ENCODE data around the gene FGF19.

The FGF19 gene

DNA sequence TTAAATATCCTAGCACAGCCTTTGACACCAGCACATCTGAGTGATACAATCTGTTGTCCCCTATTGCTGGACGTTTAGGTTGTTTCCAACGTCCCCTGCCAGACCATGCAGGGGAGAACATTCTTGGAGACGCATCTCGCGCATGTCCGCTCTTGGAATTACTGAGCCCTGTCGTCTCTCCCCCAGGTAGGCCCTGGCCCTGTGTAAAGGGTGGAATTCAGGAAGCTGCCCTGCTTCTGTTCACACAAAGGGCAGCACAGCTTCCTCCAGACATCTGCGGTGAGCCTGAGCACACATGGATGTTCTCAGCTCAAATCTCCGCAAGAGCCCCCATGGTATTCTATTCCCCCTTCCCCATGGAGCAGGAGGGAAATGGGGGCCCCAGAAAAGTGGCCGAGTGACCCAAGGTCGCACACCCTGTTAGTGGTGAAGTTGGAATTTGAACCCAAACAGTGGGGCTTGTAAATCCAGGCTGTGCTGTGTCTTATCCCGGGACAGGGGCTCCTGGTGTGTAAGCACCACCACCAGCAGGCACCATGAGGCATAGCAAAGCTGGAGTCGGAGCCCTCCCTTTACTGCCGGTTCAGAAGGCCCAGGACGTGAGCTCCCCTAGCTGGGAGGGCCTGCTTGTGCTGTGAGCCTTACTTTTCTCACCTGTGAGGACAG, 5.0 kb upstream of the FGF19 start:
- DNase-seq (ENCODE audit: low read depth): no peak
- TF ChIP-seq, protein P1, sequence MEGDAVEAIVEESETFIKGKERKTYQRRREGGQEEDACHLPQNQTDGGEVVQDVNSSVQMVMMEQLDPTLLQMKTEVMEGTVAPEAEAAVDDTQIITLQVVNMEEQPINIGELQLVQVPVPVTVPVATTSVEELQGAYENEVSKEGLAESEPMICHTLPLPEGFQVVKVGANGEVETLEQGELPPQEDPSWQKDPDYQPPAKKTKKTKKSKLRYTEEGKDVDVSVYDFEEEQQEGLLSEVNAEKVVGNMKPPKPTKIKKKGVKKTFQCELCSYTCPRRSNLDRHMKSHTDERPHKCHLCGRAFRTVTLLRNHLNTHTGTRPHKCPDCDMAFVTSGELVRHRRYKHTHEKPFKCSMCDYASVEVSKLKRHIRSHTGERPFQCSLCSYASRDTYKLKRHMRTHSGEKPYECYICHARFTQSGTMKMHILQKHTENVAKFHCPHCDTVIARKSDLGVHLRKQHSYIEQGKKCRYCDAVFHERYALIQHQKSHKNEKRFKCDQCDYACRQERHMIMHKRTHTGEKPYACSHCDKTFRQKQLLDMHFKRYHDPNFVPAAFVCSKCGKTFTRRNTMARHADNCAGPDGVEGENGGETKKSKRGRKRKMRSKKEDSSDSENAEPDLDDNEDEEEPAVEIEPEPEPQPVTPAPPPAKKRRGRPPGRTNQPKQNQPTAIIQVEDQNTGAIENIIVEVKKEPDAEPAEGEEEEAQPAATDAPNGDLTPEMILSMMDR (conservative IDR thresholded peaks at IDR 0.05; ENCODE audit: low read depth, low read length): no peak
- H3K4me3 ChIP-seq (ENCODE audit: low read length): no peak overlapping the region

DNA sequence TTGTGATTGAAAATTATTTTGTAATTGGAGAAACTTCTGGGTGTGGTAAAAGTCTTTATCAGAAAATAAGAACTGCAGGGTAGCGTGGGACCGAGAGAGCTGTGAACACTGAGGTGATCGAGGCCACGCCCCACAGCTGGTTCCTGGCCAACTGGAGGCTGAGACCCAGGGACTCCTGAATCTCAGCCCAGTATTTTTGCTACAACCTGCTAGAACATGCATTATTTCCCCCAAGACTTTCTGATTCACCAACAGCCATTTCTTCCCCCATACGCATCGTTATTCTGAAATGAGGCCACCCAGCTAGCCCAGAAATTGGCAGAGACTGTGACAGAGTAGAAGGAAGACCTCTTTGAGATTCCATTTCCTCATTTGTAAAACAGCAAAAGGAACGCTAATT, 3.4 kb upstream of the FGF19 start:
- H3K4me3 ChIP-seq (ENCODE audit: low read length): no peak overlapping the region
- TF ChIP-seq, protein P1 (conservative IDR thresholded peaks at IDR 0.05; ENCODE audit: low read depth, low read length): no peak
- DNase-seq (ENCODE audit: low read depth): no peak

DNA sequence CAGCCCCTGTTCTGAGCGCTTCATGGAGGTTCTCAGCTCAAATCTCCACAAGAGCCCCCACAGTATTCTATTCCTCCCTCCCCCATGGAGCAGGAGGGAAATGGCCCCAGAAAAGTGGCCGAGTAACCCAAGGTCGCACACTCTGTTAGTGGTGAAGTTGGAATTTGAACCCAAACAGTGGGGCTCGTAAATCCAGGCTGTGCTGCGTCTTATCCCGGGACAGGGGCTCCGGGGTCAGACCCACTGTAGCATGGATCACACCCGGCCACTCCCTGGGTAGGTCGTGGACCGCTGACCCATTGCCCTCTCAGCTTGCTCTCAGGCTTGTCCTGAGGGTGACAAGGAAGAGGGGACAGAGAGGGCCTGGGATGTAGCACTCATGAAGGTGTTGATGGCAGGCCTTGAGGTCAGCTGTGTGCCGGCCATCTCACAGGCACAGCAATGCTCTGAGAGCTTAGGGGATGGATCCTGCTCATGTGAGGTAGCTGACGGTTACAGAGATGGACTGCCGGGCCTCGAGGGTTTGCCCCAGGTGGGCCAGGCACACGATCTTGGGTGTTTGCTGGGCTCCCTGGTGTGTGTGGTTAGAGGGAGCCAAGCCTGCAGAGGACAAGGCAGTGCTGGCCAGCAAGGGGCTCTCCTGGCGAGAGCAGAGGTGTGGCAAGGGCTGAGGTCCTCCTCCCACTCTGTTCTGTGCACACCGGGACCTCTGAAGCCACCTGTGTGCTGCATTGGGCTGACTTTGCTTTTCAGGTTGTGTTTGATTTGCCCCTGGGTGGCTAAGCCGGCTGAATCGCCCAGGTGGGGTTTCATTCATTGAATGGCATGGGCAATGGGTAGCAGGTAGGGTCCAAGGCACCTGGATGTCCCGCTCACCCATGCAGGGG, 2.3 kb upstream of the FGF19 start:
- no peak for DNase-seq (ENCODE audit: low read depth)
- TF ChIP-seq, protein P1 (conservative IDR thresholded peaks at IDR 0.05; ENCODE audit: low read depth, low read length): no peak
- no peak overlapping the region for H3K4me3 ChIP-seq (ENCODE audit: low read length)

GRCh38 chr11:69705351-69705811, 1.6 kb upstream of the FGF19 start:
- TF ChIP-seq, protein P1 (conservative IDR thresholded peaks at IDR 0.05; ENCODE audit: low read depth, low read length): no peak
- no peak overlapping the region for H3K4me3 ChIP-seq (ENCODE audit: low read length)
- no peak for DNase-seq (ENCODE audit: low read depth)

DNA sequence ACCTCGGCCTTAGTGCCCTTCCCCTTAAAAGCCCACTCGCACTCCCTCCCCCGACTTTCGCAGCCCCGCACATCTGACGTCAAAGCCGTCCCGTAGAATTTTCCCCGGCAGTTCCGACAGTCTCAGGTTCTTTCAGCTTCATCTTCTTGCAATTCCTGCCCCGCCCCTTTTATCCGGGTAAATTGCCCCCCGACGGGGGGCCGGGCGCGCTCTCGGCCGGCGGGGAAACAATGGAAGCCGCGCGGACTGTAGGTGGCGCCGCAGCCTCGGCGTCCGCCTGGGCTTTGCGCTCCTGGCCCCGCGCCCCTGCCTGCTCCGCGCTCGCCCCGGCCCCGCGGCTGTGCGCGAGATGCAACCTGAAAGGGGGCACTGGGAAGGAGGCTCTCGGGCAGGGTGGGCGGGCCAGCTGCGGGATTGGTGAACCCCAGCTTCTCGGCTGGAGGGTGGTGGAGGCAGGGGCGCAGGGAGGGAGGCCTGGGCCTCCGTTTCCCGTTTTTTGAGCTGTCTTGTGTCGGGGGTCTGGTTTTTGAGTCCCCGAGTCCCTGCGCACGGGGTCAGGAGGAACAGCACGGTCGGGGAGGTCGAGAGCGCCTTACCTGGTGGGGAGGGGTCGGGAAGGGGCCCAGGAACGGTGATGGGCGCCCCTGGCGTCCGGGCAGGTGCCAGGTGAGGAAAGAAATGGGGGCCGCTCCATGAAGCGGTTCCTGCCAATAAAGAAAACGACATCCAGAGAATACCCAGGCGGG, 859 bp upstream of the FGF19 start:
- DNase-seq (ENCODE audit: low read depth): no peak
- H3K4me3 ChIP-seq (ENCODE audit: low read length): no peak overlapping the region
- TF ChIP-seq, protein P1 (conservative IDR thresholded peaks at IDR 0.05; ENCODE audit: low read depth, low read length): peak; percentile 60

- DNase-seq (ENCODE audit: low read depth): no peak
- TF ChIP-seq, protein P1 (conservative IDR thresholded peaks at IDR 0.05; ENCODE audit: low read depth, low read length): no peak
- no peak overlapping the region for H3K4me3 ChIP-seq (ENCODE audit: low read length)
Observed at GRCh38 chr11:69703453-69703767, 412 bp downstream of the FGF19 start.

Data from retinal pigment epithelial cell (primary cell).